ENCODE measurements around the gene CTDSPL. TPM values are rescaled to one million over a fixed set of nuclear protein-coding genes. Genes with fewer than 3 reads are reported as not detected.

Gene CTDSPL
- total and polyA plus RNA-seq, 2 of the 8 experiments (the other 6 are each of a cell fraction or from before 2014, with no cell fraction given): 20.3 to 42.2 TPM

- no peak for TF ChIP-seq ATF3 (IDR thresholded peaks at IDR 0.05; ENCODE audit: insufficient read depth, low read depth, low read length)
Observed at GRCh38 chr3:37855363-37855970, 6.2 kb upstream of the CTDSPL start (continued).
